Fibroblast of lung (primary cell): ENCODE measurements around the gene SSMEM1. TPM values are rescaled to one million over a fixed set of nuclear protein-coding genes. Genes with fewer than 3 reads are reported as not detected.

Experiments
- DNase-seq, 2 donors: peaks; one replicate each; pipeline versions ENCODE4 v3.0.0 to v3.0.0-alpha.2; 2010; ENCODE audit warnings: low read depth in 2 of 2
- H2AFZ ChIP-seq: 2 replicates; pipeline ENCODE4 v1.5.1; 2012; ENCODE audit warnings: low read length, control low read depth, inconsistent platforms
- H3K27ac ChIP-seq: 2 replicates; pipeline ENCODE4 v1.5.1; 2011; ENCODE audit warnings: low read length, control low read depth; ENCODE audit not compliant: insufficient read depth
- H3K27me3 ChIP-seq: 2 replicates; pipeline ENCODE4 v1.5.1; 2011; ENCODE audit warnings: mild to moderate bottlenecking, low read length; ENCODE audit not compliant: control insufficient read depth, insufficient read depth
- H3K36me3 ChIP-seq: 2 replicates; pipeline ENCODE4 v1.5.1; 2011; ENCODE audit warnings: low read length; ENCODE audit not compliant: control insufficient read depth, insufficient read depth
- H3K4me1 ChIP-seq: 2 replicates; pipeline ENCODE4 v1.5.1; 2011; ENCODE audit warnings: low read length; ENCODE audit not compliant: control insufficient read depth, insufficient read depth; ENCODE audit errors: extremely low read depth
- H3K4me2 ChIP-seq: 2 replicates; pipeline ENCODE4 v1.5.1; 2011; ENCODE audit warnings: low read length, control low read depth; ENCODE audit not compliant: insufficient read depth; ENCODE audit errors: extremely low read depth
- H3K4me3 ChIP-seq, 4 experiments: fragments of 200-600 bp in 1 of 4; sonication (generic) in 1 of 4; replicated peaks in 1 of 4; 2 replicates each; pipeline ENCODE4 v1.5.1; 2011 to 2016; ENCODE audit warnings: low read length in 4 of 4, low read depth in 3 of 4, mild to moderate bottlenecking in 3 of 4, control low read depth in 2 of 4, inconsistent platforms in 1 of 4, mixed read lengths in 1 of 4; ENCODE audit not compliant: insufficient read depth in 1 of 4; ENCODE audit errors: control extremely low read depth in 1 of 4
- H3K79me2 ChIP-seq: 2 replicates; pipeline ENCODE4 v1.5.1; 2012; ENCODE audit warnings: mild to moderate bottlenecking, low read length, inconsistent platforms; ENCODE audit not compliant: control insufficient read depth, insufficient read depth
- H3K9ac ChIP-seq: 2 replicates; pipeline ENCODE4 v1.5.1; 2011; ENCODE audit warnings: mild to moderate bottlenecking, low read length, control low read depth; ENCODE audit not compliant: insufficient read depth
- H3K9me3 ChIP-seq: 2 replicates; pipeline ENCODE4 v1.5.1; 2012; ENCODE audit warnings: low read depth, low read length; ENCODE audit not compliant: control insufficient read depth, insufficient read depth
- H4K20me1 ChIP-seq: 2 replicates; pipeline ENCODE4 v1.5.1; 2011; ENCODE audit warnings: low read length; ENCODE audit not compliant: control insufficient read depth, insufficient read depth; ENCODE audit errors: extremely low read depth
- EZH2 ChIP-seq: IDR thresholded peaks from 2 replicates; pipeline ENCODE4 v1.5.1; 2012; ENCODE audit warnings: low read length, control low read depth, mild to moderate bottlenecking; ENCODE audit errors: missing control alignments
- polyA plus RNA-seq, 2 donors: library from polyadenylated mRNA; depleted of rRNA in 1 of 2; stranded (reverse) in 1 of 2; unstranded in 1 of 2; fragments of >200 nt; gene quantifications; 2 replicates each; pipeline ENCODE4 v1.2.1, GENCODE V29; 2011 to 2012; ENCODE audit warnings: missing spikeins in 1 of 2
- total RNA-seq: library from RNA; depleted of rRNA; stranded (reverse); fragments of >200 nt; gene quantifications from 2 replicates; pipeline ENCODE4 v1.2.1, GENCODE V29; 2014
- TF ChIP-seq, protein P1 (sequence below), 2 donors: IDR thresholded peaks in 1 of 2; conservative IDR thresholded peaks in 1 of 2; 1 replicate in 1 of 2; 2 replicates in 1 of 2; pipeline ENCODE4 v1.5.1; 2011 to 2012; ENCODE audit warnings: low read length in 2 of 2, control low read depth in 1 of 2, inconsistent platforms in 1 of 2, low read depth in 1 of 2, mild to moderate bottlenecking in 1 of 2

The SSMEM1 gene
- total and polyA plus RNA-seq, 2 donors (not counting 1 experiment from before 2014, with no cell fraction given) = not detected

DNA sequence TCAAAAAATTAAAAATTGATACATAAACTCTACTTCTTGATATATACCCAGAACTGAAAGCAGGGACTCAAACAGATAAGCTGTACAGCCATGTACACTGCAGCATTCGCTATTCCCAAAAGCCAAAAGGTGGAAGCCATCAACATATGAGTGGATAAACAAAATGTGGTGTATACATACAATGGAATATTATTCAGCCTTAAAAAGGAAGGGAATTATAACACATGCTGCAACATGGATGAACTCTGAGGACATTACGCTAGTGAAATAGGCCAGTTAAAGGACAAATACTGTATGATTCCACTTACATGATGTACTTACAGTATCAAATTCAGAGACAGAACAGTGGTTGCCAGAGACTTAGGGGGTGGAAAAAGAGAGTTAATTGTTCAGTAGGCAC lies 10.6 kb upstream of the SSMEM1 start:
- Histone ChIP-seq H3K36me3 (peaks cover 9% of the 10 kb centered on the region), H3K4me1 (no peaks in the 10 kb centered on the region), H3K4me3 (no peak overlapping the region), H4K20me1 (no peaks in the 10 kb centered on the region), H3K27me3 (no peaks in the 10 kb centered on the region), H3K4me2 (no peak overlapping the region), H3K9ac (no peak overlapping the region), H3K9me3 (no peaks in the 10 kb centered on the region), H3K79me2 (no peaks in the 10 kb centered on the region), H3K27ac (no peak overlapping the region), H2AFZ (no peak overlapping the region)
- DNase-seq = no peak
- TF ChIP-seq, protein P1, sequence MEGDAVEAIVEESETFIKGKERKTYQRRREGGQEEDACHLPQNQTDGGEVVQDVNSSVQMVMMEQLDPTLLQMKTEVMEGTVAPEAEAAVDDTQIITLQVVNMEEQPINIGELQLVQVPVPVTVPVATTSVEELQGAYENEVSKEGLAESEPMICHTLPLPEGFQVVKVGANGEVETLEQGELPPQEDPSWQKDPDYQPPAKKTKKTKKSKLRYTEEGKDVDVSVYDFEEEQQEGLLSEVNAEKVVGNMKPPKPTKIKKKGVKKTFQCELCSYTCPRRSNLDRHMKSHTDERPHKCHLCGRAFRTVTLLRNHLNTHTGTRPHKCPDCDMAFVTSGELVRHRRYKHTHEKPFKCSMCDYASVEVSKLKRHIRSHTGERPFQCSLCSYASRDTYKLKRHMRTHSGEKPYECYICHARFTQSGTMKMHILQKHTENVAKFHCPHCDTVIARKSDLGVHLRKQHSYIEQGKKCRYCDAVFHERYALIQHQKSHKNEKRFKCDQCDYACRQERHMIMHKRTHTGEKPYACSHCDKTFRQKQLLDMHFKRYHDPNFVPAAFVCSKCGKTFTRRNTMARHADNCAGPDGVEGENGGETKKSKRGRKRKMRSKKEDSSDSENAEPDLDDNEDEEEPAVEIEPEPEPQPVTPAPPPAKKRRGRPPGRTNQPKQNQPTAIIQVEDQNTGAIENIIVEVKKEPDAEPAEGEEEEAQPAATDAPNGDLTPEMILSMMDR (conservative IDR thresholded peaks at IDR 0.05 in 1 of 2, IDR thresholded peaks at IDR 0.05 in 1 of 2; ENCODE audit: low read depth in 1 of 2, low read length in 2 of 2) = no peak
- TF ChIP-seq EZH2 = no peak

DNA sequence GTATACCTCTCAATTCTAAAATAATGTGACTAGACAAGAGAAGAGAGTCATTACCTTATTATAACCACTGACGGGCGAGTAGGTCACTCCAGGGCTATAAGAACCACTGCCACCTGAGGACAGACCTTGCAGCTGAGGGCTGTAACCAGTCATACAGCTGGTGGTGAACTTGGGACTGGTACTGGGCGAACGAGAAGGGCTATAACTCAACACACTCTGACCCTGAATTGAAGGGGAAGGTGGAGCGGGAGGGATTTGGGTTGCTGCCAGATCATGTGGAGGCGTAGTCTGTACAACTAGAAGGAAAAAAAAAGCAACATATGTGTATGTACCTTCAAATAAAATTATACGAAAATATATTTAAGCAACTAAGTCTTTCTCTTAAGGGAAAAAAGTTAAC lies 5.9 kb upstream of the SSMEM1 start:
- Histone ChIP-seq H2AFZ (no peak overlapping the region), H4K20me1 (no peaks in the 10 kb centered on the region), H3K4me2 (no peak overlapping the region), H3K4me1 (peaks cover 3% of the 10 kb centered on the region), H3K27ac (no peak overlapping the region), H3K4me3 (no peak overlapping the region), H3K79me2 (peaks cover 1% of the 10 kb centered on the region), H3K9me3 (no peaks in the 10 kb centered on the region), H3K9ac (no peak overlapping the region), H3K36me3 (peaks cover 9% of the 10 kb centered on the region), H3K27me3 (no peaks in the 10 kb centered on the region)
- DNase-seq = no peak
- TF ChIP-seq, protein P1 (conservative IDR thresholded peaks at IDR 0.05 in 1 of 2, IDR thresholded peaks at IDR 0.05 in 1 of 2; ENCODE audit: low read depth in 1 of 2, low read length in 2 of 2) = no peak
- no peak for TF ChIP-seq EZH2

GRCh38 chr7:130205084-130205947 lies 2.3 kb upstream of the SSMEM1 start, which contains the start of gene TMEM209:
Gene TMEM209 (minus strand): TSS chr7:130205406. CDS start chr7:130205375, 31 bp downstream.
- H3K4me3 ChIP-seq = peak within 1 kb of the TSS; percentile 62 to 99 (median 82)
- H3K27ac ChIP-seq = peak within 1 kb of the TSS; percentile 89
- no peaks in the 10 kb centered on the region for H3K9me3 ChIP-seq
- H3K36me3 ChIP-seq = peaks cover 5% of the 10 kb centered on the region
- H3K27me3 ChIP-seq = no peaks in the 10 kb centered on the region
- peaks cover 5% of the 10 kb centered on the region for H3K4me1 ChIP-seq
- TF ChIP-seq EZH2 = no peak
- TF ChIP-seq, protein P1 (conservative IDR thresholded peaks at IDR 0.05 in 1 of 2, IDR thresholded peaks at IDR 0.05 in 1 of 2; ENCODE audit: low read depth in 1 of 2, low read length in 2 of 2) = no peak
- H3K4me2 ChIP-seq = peak within 1 kb of the TSS; percentile 67
- peaks cover 1% of the 10 kb centered on the region for H3K79me2 ChIP-seq
- peak; percentile 96 to 97 for DNase-seq
- H4K20me1 ChIP-seq = no peaks in the 10 kb centered on the region
- H3K9ac ChIP-seq = peak within 1 kb of the TSS; percentile 81
- peak within 1 kb of the TSS; percentile 78 for H2AFZ ChIP-seq
